GM21529 (cell line): ENCODE results near the gene OSBPL2.

Experiments
- ATAC-seq: cut with Tn5 transposase; IDR thresholded peaks from one replicate; pipeline ENCODE4 v1.9.1; 2021; ENCODE audit not compliant: unreplicated experiment

Gene OSBPL2

DNA sequence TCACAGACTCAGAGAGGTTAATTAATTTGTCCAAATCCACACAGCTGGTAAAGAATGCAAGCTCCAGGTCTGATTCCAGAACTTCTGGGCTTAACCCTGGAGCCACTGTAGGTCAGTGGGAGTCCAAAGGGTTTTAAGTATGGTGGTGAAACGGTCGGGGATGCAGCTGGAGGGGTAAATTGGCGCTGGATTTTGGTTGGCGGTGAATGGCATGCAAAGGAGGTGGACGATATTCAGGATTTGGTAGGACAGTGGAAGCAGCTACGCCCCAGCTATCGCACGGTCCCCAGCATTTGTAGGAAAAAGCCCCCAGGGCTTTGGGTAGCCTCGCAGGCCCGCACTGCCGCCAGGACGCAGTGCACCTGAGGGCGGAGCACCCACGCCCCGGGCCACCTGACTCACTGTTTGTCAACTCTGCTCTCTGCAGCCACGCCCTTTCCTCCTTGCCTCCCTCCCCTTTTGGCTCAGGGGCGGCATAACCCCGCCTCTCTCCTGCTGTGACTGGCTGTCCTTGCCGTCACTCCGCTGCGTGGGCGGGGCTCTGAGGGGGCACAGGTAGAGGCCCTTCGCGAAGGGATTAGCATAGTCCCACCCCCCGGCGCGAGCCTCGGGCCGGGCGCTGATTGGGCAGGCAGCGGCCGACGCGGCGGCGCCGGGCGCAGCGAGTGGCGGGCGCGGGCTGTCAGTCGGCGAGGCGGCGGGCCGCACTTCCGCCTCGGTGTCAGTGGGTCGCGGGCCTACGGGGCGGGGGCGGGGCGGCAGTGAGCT, at the start of gene OSBPL2:
Gene OSBPL2, plus strand, starts transcription at position 721 of the 768 bp plus-strand sequence. CDS start 17,664 bp downstream, outside the sequence.
- ATAC-seq, result peak; percentile 98

DNA sequence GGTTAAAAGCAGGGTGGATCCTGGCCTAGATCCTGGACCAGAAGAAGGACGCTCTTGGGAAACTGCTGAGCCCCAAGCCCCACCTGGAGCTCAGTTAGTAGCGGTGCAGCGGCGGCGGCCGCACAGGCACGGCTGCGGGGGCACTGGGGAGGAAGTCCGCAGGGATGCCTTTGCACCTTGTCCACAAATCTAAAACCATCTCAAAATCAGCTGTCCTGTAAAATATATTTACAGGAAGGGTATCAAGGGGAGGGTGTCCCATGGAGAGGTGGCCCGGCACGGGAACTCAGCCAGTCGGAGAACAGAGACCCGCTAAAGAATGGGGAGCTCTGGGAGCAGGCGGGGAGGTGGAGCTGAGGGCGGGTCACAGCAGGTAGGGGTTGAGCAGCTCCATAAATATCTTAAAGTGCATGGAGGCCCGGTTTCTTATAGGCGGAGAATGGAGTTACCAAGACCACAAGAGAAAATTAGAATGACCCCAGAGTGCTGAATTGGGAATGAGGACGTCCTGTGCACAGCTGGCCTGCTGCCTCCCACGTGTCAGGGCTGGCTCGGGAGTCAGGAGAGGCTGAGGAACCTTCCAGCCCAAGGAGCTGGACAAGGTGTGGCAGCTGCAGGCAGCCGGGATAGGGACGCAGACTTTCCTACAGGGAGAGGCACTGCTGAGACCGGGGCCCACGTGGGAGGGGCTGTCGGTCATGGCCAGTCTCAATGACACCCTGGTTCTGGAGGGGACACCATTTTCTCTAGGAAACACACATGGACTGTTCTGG, 47.5 kb upstream of the OSBPL2 start:
- no peak for ATAC-seq

DNA sequence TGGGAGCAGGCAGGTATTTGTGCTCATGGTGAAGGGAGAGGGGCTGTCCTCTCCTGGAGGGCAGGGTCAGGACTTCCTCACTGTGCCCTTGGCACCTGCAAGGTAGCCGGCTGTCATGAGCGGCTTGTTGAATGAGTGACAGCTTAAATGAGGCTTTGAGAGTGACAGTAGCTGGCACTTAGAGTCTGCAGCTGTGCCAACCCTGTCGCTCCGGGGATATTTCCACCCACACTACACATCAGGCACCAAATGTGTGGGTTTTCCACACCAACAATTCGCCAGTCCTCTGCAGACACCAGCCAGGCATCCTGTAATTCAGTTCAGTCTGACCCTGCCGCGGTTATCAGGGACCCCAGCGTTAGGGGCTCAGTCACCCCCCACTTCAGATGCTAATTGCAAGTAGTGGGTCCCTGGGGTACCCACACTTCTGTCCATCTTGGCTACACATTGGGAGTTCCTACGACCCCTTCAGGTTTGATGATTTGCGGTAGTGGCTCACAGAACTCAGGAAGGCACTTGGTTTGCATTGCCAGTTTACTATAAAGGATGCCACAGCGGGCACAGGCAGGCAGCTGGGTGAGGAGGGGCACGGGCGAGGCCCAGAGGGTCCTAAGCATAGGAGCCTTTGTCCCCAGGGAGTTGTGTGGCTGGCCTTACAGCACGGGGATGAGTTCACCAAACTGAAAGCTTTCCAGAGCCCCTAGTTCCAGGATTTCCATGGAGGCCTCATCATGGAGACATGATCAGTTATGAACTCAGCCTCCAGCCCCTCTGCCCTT, 46.4 kb upstream of the OSBPL2 start:
- no peak for ATAC-seq

DNA sequence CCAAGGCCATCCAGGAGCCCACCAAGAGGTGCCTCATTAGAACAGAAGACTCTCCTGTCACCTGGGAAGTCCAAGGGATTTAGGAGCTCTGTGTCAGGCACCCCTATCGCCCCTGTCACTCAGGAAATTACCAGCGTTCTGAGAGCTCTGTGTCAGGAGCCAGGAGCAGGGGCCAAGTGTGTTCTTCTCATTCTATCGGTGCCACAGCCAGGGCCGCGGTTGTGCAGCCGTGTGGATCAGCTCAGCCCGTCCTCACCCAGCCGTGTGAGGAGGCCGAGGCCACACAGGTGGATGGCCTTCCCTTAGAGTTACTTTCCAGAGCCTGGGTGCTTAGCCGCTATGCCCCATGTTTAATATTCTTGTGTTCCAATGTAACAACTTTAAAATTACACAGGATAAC, 45.7 kb upstream of the OSBPL2 start:
- no peak for ATAC-seq

DNA sequence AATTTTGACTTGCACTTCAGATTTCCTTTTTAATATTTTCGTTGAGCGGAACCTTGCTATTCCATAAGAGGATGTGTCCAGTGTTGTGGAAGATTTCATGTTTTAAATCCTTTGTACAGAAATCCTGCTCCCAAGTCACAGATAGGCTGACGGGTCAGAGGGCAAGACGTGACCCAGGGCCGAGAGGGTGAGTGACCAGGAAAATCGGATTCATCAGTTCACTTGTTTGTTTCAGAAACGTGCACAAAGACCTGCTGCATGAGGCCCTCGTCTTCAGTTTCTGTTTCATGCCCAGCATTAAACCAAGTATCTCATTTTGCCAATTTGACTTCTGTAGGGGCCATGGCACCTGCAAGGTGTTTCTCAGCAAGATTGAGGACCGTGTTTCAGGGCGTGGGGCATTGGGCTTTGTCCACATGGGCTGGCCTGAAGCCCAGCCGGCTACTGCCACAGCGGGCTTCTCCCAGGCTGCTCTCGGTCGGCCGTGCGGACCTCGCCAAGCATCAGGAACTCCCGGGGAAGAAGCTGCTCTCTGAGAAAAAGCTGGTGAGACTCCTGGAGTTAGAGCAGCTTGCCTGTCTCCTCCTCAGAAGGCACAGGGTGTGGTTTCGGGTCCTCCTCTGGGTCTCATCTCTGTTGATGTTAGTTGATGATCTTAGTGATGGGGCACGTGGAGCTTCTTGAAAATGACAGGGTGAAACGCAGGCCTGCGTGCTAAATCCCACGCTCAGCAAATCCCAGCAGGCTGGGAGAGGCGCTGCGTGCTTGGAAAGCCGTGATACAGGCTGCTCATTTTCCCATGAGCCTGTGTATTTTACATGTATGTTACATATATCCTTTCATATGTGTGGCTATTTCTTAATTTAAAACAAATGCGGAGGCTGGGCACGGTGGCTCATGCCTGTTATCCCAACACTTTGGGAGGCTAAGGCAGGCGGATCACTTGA, 45.0 kb upstream of the OSBPL2 start:
- ATAC-seq, result no peak

DNA sequence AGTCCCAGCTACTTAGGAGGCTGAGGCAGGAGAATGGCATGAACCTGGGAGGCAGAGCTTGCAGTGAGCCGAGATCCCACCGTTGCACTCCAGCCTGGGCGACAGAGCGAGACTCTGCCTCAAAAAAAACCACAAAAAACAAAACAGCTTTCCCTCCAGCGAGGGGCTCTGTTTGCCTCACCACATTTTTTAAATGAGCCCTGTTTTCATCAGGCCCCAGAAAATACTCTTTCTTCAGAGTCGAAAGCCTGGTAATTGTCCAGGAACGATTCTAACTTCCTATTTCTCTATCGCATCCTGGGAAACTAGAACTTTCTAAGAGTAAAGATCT, 43.3 kb upstream of the OSBPL2 start:
- ATAC-seq, result no peak

DNA sequence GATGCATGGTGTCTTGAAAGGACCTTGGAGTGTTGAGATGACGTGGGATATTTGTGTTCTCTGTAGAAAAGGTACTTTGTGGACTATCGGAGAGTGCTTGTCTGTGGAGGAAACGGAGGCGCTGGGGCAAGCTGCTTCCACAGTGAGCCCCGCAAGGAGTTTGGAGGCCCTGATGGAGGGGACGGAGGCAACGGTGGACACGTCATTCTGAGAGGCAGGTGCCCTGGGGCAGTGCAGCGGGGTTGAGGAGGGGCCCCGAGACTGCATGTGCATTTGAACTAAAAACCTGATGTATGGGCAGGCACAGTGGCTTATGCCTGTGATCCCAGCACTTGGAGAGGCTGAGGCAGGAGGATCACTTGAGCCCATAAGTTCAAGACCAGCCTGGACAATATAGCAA, 42.6 kb upstream of the OSBPL2 start:
- ATAC-seq, result no peak

DNA sequence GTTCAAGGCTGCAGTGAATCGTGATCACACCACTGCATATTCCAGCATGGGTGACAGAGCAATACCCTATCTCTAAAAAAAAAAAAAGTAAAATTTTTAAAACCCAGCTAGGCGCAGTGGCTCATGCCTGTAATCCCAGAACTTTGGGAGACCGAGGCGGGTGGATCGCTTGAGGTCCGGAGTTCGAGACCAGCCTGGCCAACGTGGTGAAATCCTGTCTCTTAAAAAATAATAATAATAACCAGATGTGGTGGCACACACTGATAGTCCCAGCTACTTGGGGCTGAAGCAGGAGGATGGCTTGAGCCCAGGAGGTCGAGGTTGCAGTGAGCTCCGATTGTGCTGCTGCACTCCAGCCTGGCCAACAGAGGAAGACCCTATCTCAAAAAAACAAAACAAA, 42.0 kb upstream of the OSBPL2 start:
- no peak for ATAC-seq

DNA sequence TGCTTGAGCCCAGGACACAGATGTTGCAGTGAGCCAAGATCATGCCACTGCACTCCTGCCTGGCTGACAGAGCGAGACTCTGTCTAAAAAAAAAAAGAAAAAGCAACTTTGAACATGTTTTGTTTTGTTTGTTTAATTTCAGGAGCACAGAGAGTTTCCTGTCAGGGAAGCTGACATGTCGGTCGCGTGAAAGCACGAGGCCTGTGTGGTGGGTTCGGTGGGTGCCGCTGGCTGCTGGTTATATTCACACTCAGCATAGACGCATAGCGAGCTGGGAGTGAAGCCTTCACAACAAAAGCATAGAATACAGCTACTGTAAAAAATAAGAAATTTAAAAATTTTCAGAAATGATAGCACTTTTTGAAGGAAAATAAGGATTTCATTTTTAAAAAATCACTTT, 41.0 kb upstream of the OSBPL2 start:
- no peak for ATAC-seq

DNA sequence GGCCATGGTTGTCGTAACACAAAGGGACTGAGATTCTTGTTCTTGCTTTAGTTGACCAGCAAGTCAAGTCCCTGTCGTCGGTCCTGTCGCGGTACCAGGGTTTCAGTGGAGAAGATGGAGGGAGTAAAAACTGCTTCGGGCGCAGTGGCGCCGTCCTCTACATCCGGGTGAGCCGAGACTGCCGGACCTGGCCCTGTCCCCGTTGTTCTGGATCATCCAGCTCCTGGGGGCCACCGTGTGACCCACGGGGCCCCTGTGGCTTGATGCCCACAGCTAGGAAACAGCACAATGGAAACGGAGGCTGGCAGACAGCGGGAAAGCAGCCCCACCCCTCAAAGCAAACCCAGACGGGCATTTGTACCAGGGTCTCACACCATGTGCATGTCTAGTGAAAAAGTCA, 40.5 kb upstream of the OSBPL2 start:
- ATAC-seq, result no peak

DNA sequence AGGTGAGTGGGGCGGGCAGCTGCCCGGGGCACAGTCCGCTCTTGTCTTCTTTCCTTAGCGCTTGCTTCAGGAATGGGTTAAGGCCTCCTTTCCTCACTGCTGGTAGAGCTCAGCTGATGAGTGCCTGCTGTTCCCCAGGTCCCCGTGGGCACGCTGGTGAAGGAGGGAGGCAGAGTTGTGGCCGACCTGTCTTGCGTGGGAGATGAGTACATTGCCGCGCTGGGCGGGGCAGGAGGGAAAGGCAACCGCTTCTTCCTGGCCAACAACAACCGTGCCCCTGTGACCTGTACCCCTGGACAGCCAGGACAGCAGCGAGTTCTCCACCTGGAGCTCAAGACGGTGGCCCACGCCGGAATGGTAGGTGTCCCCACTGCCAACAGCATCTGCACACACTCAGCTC, 39.8 kb upstream of the OSBPL2 start:
- no peak for ATAC-seq

DNA sequence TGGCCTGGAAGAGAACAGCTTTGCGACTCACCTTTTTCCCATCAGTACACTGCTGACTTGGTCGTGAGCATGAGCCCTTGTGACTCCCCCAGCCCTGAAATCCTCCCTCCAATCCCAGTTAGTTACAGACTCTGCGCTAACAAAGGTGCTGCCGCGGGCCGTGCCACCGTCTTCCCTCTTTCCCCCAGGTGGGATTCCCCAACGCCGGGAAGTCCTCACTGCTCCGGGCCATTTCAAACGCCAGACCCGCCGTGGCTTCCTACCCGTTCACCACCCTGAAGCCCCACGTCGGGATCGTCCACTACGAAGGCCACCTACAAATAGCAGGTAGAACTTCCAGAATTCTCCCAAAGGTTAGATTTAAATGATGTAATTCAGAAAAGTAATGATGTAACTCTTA, 39.4 kb upstream of the OSBPL2 start:
- no peak for ATAC-seq

DNA sequence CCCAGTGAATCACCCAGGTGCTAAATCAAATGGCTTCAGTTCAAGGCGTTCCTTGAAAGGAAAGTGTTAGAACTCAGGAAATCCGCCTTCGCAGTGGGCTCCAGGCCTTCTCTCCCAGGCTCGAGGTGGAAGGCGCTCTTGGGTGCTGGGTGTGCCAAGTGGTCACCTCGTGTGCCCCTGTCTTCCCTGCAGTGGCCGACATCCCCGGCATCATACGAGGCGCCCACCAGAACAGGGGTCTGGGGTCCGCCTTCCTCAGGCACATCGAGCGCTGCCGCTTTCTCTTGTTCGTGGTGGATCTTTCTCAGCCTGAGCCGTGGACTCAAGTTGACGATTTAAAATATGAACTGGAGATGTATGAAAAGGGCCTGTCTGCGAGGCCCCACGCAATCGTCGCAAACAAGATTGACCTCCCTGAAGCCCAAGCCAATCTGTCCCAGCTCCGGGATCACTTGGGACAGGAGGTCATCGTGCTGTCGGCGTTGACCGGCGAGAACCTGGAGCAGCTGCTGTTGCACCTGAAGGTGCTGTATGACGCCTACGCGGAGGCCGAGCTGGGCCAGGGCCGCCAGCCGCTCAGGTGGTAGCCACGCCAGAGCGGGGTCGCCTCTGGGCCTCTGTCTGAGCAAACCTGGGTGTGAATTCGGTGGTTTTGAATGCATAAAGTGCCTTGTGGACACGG, 37.7 kb upstream of the OSBPL2 start:
- ATAC-seq, result no peak

DNA sequence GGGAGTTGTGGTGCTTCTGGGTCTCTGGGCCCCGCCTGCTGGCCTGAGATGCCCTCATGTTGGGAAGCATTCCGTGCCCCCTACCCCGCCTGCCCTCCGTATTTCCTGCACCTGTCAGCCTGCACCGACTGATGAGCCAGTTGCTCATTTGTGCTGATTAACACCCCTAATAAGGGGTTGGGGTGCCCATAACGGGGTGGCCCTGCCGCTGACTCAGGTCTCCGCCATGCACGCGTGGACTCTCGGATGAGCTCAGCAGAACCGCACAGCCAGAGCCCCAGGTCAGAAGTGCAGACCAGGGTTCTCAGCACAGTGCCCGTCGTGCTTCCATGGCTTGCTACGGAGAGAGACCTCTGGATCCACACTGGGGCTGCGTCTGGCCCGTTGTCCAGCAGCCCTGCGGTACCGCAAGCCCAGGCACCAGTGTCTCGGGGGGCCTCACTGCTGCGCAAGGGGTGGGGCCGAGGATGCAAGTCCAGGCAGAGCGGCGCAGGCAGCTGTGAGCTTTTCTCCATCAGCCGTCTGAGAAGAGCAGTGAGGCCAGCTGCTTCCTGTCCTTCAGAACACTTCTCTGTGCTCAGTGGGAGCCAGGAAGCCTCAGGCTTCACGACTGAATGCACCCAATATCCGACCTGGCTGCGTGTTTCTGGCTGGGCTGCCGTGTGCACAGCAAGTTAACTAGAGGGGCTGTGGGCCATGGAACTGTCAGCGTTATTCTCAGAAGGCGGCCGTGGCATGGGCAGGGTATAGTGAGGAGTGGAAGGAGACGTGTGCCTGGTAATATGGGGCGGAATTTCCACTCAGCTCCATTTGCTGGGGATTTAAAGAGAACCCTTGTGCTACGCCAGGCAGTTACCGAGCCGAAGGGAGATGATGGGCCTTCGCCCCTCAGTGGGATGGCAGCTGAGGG, 36.9 kb upstream of the OSBPL2 start:
- ATAC-seq, result peak; percentile 81

DNA sequence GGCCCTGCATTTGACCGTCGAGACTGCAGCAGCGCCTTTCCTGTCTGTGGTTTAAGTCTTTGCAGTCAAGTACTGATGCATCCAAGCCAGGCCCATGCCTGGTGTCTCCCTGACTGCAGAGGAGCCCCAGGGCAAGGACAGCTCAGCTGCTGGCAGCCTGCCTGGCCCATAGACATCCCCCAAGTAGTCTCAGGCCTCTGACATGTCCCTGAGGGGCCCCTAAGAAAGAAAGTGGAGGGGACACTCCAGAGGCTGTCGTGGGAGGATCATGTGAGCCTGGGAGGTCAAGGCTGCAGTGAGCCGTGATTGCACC, 36.3 kb upstream of the OSBPL2 start:
- no peak for ATAC-seq

DNA sequence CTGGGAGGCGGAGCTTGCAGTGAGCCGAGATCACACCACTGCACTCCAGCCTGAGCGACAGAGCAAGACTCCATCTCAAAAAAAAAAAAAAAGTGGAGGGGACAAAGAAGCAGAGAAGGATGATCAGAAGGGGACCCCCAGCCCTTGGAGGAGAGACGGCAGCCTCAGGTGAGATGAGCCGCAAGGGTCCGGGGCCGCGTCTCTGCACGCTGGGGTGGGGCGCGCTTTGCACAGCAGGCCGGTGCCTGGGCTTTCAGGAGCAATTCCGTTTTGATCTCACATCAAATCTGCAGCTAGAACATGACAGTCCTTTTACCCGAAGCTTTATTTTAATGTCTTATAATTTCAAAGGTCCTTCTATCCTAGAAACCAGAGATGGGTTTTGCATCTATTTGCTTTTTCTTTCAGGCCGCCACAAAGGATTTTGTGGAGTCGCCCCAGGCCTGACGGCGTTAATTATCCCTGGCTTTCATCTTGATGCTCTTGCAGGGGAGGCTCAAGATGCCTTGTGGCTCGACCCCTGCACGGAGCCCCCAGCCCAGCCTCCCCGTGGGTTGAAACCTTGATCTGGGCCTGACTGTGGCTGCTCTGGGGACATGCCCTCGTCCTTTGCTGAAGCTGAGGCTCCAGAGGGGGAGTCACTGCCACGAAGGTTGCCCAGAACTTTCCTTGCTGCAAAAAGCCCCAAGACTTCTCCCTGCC, 35.5 kb upstream of the OSBPL2 start:
- no peak for ATAC-seq

DNA sequence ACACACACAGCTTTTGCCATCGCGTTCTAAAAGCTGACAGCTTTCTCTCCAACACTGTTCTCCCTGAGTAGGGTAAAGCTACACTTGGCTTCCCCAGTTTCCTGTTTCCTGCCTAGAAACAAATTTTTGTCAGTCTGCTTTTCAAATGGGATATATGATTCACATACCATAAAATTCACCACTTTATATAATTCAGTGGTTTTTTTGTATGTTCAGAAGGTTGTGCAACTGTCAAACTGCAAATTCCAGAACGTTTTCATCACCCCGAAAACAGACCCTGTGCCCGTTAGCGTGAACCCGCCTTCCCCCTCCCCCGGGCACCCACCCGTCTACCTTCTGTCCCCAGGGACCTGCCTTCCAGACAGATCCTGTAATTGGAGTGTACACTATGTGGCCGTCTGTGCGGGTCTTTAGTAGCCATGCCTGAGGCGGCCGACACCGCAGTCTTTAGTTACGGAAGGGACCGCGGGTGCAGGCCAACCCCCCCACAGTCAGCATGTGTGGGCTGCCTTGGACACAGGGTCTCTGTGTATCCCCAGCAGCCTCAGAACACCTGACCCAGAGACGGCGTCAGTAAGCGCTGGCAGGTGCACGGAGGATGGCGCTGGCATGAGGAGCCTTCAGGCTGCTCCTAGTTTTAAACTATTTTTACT, 34.8 kb upstream of the OSBPL2 start:
- ATAC-seq, result no peak
